DMS53 treated with DMSO at 0.1 percent for 48 hours (cell line): ENCODE results near the gene RNF225.
"Not testable (repeated sequence)": the region's sequence is repeated elsewhere in the genome, so short reads cannot be mapped to it uniquely, and the experiment has no call there.

Experiments used
- DNase-seq: peaks from one replicate; lab custom pipeline; 2025; ENCODE audit not compliant: unreplicated experiment; lab: John Stamatoyannopoulos, UW

Gene RNF225

GRCh38 chr19:58395220-58395978 is at the start of gene RNF225:
RNF225 (plus strand) TSS chr19:58395656; CDS start chr19:58396090, 434 bp downstream.
- peak; percentile 73 for DNase-seq

DNA sequence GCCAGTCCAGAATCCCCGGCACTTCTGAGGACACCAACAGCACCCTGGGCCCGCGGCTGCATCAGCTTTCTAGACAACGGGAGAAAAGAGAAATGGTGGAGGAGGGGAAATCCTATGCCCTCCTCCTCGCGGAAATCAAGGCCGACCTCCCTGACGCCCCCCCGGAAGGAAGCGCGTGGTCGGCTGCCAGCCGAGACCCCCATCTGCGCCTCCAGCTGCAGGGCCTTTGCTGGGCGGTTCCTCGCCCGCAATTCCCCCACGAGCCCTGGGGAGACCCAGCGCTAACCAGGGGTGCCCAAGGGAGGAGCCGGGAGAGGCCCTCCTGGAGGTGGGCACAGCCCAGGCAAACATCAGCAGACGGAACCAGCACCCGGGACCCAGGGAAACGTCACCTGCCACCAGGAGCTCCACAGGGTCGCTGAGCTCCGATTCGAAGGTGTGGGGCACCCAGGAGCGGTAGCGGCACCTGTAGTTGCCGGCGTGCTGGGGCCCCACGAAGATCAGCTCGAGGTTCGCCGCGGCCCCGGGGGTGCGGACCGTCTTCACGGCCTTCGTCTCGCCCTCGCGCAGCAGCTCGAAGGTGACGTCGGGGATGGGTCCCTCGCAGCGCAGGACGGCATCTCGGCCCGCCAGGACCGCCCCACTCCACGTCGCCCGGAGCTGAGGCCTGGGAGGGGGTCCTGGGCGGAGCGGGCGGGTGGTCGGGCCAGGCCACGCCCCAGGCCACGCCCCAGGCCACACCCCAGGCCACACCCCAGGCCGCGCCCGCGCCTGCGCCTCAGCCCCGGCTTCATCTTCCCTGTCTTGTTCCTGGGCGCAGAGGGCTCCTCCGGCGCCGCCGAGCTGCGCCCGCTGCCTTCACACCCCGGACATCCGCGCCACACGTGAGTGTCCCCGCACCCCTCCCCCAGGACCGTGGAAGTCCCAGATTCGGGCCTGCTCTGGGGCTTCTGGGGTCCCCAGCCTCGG is 48.2 kb upstream of the RNF225 start:
- DNase-seq = no peak

DNA sequence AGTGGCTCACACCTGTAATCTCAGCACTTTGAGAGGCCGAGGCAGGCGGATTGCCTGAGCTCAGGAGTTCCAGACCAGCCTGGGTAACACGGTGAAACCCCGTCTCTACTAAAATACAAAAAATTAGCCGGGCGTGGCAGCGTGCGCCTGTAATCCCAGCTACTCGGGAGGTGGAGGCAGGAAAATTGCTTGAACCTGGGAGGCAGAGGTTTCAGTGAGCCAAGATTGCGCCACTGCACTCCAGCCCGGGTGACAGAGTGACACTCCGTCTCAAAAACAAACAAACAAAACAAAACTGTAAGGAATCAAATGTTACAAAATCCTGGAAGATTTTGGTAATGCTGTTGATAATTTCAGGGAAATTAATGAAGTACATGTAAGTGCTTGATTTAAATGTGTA is 47.4 kb upstream of the RNF225 start:
- not testable (repeated sequence) for DNase-seq

DNA sequence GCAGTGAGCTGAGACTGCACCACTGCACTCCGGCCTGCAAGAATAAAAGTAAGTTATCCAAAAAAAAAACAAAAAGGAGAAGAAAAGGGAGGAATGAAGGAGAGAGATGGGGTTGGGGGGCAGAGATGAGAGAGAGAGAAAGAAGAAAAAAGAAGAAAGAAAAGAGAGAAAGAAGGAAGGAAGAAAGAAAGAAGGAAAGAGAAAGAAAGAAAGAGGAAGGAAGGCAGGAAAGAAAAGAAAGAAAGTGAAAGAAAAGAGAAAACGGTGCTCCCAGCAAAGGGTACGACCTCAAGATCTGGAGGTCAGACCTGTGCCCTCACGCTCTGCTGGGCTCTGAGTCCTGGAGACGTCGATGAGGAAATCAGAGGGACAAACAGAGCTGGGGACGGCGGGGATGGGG is 45.9 kb upstream of the RNF225 start:
- no peak for DNase-seq

GRCh38 chr19:58350001-58350861 is 45.2 kb upstream of the RNF225 start:
- DNase-seq = no peak

DNA sequence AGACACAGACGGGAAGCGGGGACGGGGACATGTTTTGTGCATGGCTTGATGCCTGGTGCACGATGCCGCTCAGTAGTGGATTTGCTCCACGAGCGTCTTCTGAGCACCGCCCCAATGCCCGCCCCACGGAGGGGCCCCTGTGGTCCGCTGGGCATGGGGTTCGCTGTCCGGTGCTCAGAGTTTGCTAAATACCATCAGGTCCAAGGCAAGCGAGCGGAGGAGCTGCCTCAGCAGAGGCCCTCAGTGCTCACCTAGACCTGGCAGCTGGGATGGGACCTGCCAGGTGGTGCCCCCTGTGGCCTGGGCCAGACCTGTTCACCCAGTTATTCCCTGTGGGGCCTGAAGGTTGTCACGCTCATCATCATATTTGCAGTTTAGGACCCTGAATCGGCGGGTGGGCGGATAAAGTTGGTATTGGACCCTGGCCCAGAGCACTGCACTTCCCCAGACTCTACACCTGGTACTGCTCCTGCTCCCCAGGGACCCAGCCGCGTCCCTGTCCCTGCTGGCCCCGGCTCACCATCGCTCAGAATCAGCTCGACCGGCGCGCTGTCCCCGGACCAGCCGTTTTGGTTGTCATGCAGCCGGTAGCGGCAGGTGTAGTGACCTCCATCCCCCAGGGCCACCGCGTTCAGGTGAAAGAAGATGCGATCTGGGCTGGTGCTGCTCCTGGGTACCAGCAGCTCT is 44.4 kb upstream of the RNF225 start:
- no peak for DNase-seq

- no peak for DNase-seq
Observed at GRCh38 chr19:58351558-58351878, 43.9 kb upstream of the RNF225 start.

DNA sequence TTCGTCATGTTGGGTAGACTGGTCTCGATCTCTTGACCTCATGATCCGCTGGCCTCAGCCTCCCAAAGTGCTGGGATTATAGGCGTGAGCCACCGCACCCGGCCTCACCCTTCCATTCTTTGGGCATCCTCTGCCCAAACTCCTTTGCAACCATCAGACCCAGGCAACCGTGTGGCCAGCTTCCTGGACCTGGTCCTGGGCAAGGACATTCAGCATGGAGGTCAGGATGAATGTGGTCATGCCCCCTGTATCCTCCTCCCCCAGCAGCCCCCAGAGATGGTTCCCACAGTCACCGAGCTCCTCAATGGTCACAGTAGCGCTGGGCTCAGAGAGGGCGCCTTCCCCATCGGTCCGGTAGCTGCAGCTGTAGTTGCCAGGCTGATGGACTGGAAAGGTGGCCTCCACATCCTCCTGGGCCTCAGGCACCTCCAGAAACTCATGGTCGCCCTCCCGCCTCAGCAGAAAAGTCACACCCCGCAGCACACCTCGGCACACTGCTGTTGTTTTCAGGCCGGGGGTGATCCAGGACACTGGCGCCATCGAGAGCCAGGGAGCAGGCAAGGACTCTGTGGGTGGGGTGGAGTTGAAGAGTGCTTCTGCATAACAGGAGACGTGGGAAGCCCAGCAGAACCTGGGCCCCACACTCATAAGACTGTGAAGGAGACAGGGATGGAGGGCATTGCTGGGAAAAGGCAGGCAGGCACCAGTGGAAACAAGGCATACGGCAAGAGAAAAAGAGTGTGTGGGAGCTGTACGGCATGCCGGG is 43.3 kb upstream of the RNF225 start:
- DNase-seq = no peak

GRCh38 chr19:58352760-58353671 is 42.4 kb upstream of the RNF225 start, which contains the start of gene A1BG:
A1BG (minus strand) TSS chr19:58353492; CDS start chr19:58353437, 55 bp downstream.
- DNase-seq = no peak

DNA sequence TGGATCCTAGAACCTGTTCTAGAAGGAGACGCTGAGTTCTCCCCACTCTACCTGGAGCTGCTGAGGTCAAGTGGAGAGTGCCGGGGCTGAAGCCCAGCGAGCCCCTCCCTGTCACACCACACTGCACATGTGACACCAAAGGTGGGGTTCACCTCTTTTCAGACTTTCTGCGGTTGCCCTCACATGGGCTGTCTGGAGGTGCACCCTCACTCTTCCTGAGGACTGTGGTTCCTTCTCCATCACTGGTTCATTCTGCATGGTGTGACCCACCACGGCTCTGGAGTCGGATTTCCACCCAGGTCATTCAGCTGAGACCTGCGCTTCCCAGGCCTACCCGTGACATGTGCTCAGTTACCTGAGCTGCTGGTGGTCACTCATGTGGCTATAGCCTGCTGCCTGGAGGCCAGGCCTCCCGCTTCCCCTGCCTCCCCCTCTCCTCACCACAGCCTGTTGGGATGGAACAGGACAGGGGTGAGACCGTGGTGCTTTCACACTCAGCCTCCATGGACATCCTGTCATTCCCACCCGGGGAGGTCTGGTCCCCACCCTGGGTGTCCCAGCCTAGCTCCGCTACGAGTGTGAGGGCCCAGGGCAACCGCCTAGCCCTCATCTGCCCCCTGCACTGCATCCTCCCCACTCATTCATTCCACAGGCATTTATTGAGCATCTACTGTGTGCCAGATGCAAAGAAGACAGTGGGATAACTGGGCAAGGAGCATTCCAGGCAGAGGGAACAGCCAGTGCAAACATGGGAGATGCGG is 41.6 kb upstream of the RNF225 start:
- DNase-seq = no peak

DNA sequence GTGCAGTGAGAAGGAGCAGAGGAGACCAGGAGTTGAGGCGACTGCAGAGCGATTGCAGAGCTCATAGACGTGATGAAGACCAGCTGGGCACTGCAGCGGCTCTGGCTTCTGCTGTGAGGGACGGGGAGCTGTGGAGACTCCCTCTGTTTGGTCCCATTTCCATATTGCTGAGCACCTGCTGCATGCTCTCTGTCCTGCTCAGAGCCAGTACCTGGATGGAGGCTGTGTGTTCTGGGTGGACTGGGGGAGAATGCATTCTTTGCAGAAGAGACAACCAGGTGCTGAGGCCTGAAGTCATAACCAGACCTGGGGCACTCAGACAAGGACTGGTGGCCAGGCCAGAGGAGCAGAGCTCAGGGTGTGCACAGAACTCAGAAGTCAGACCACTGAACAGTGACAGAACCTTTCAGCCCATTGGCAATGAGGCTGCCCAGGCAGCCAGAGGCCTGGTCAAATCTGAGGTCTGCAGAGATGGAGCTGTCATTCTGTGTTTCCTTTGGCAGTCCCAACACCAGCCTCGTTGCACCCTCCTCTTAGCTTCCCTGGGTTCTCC is 40.9 kb upstream of the RNF225 start:
- no peak for DNase-seq

DNA sequence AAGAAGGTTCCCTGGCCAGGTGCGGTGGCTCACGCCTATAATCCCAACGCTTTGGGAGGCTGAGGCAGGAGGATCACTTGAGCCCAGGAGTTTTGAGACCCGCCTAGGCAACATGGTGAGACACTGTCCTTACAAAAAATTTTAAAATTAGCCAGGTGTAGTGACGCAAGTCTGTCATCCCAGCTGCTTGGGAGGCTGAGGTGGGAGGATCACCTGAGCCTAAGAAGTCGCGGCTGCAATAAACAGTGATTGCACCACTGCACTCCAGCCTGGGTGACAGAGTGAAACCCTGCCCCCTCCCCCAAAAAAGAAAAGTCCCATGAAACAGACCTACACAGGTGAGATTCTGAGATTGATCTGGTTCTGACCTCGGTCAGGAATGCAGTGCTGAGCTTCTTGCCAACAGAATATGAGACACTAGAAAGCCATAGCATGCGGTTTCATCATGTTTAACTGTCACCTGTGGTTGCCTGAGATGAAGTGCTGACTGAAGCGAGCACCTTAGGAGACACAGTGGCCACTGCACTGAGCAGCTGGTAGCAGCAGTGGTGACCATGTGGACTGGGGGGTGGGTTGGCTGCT is 40.1 kb upstream of the RNF225 start:
- DNase-seq = no peak

GRCh38 chr19:58355908-58356765 is 39.3 kb upstream of the RNF225 start:
- DNase-seq = peak; percentile 10

GRCh38 chr19:58356766-58357480 is 38.5 kb upstream of the RNF225 start:
- DNase-seq = peak; percentile 12

GRCh38 chr19:58357481-58358145 is 37.8 kb upstream of the RNF225 start:
- DNase-seq = no peak
